Smooth muscle cell (in vitro differentiated cells): ENCODE measurements around the gene TSFM. TPM values are rescaled to one million over a fixed set of nuclear protein-coding genes. Genes with fewer than 3 reads are reported as not detected.

Experiments
- DNase-seq: peaks from one replicate; lab custom pipeline; 2025; ENCODE audit not compliant: unreplicated experiment; lab: John Stamatoyannopoulos, UW
- H2AFZ ChIP-seq: fragments of 200-600 bp; sonication (generic); 2 replicates; pipeline ENCODE4 v1.6.0; 2016; ENCODE audit warnings: antibody characterized with exemption, low read depth, mild to moderate bottlenecking
- H3F3A ChIP-seq: fragments of 200-600 bp; sonication (generic); 2 replicates; pipeline ENCODE4 v1.6.0; 2017; ENCODE audit warnings: antibody characterized with exemption, low read depth
- H3K27ac ChIP-seq: fragments of 200-600 bp; sonication (generic); 2 replicates; pipeline ENCODE4 v1.5.1; 2016; ENCODE audit warnings: low read depth, mild to moderate bottlenecking
- H3K27me3 ChIP-seq: fragments of 200-600 bp; sonication (generic); 2 replicates; pipeline ENCODE4 v1.6.1; 2016; ENCODE audit warnings: low read depth, mild to moderate bottlenecking
- H3K36me3 ChIP-seq: fragments of 200-600 bp; sonication (generic); 2 replicates; pipeline ENCODE4 v1.5.1; 2016; ENCODE audit warnings: low read depth
- H3K4me1 ChIP-seq: fragments of 200-600 bp; sonication (generic); 2 replicates; pipeline ENCODE4 v1.5.1; 2016; ENCODE audit warnings: low read depth
- H3K4me2 ChIP-seq: fragments of 200-600 bp; sonication (generic); 2 replicates; pipeline ENCODE4 v1.6.0; 2016; ENCODE audit warnings: mild to moderate bottlenecking
- H3K4me3 ChIP-seq: fragments of 200-600 bp; sonication (generic); 2 replicates; pipeline ENCODE4 v1.5.1; 2016; ENCODE audit warnings: mild to moderate bottlenecking
- H3K79me2 ChIP-seq: fragments of 200-600 bp; sonication (generic); 2 replicates; pipeline ENCODE4 v1.6.0; 2016; ENCODE audit warnings: low read depth, mild to moderate bottlenecking
- H3K9ac ChIP-seq: fragments of 200-600 bp; sonication (generic); 2 replicates; pipeline ENCODE4 v1.6.0; 2016; ENCODE audit warnings: low read depth
- H3K9me3 ChIP-seq: fragments of 200-600 bp; sonication (generic); replicated peaks from 2 replicates; pipeline ENCODE4 v1.5.1; 2016; ENCODE audit warnings: low read depth
- H4K20me1 ChIP-seq: fragments of 200-600 bp; sonication (generic); 2 replicates; pipeline ENCODE4 v1.6.0; 2016; ENCODE audit warnings: low read depth
- CTCF ChIP-seq: fragments of 200-600 bp; sonication (generic); IDR thresholded peaks from 2 replicates; pipeline ENCODE4 v1.5.1; 2017; ENCODE audit warnings: borderline replicate concordance, mild to moderate bottlenecking, antibody characterized with exemption; ENCODE audit not compliant: insufficient read depth, poor library complexity, severe bottlenecking
- WGBS: methylation state at CpG from one replicate; pipeline ENCODE4 v1.1.7; 2016; ENCODE audit warnings: low lambda C conversion rate; 5-methylcytosine and 5-hydroxymethylcytosine counted together
- polyA plus RNA-seq: library from polyadenylated mRNA; unstranded; fragments of >200 nt; fragmentation: Nextera tagmentation; extraction: Ambion mirVana; gene quantifications from 2 replicates; pipeline ENCODE4 v1.2.1, GENCODE V29; 2016
- total RNA-seq: library from RNA; depleted of rRNA; stranded (reverse); fragments of >200 nt; gene quantifications from 2 replicates; pipeline ENCODE4 v1.2.3, GENCODE V29; 2014

The TSFM gene
- total and polyA plus RNA-seq, 2 experiments from 2014 or later, result 16.8 to 24.0 TPM

GRCh38 chr12:57777911-57778310 is 4.7 kb upstream of the TSFM start:
- WGBS, result 90% methylated on average over 7 of the region's 7 CpGs
- no peak for TF ChIP-seq CTCF

GRCh38 chr12:57779736-57780135 is 2.9 kb upstream of the TSFM start:
- H3K4me2 ChIP-seq, result no peak overlapping the region
- no peak for DNase-seq
- 91% methylated on average over 1 of the region's 1 CpG for WGBS
- H3K4me3 ChIP-seq, result no peak overlapping the region
- H4K20me1 ChIP-seq, result no peaks in the 10 kb centered on the region
- no peaks in the 10 kb centered on the region for H3K9me3 ChIP-seq
- no peak overlapping the region for H2AFZ ChIP-seq
- no peak overlapping the region for H3K9ac ChIP-seq
- no peak overlapping the region for H3K27ac ChIP-seq
- no peaks in the 10 kb centered on the region for H3K27me3 ChIP-seq
- H3F3A ChIP-seq, result no peaks in the 10 kb centered on the region
- TF ChIP-seq CTCF, result no peak
- H3K36me3 ChIP-seq, result no peaks in the 10 kb centered on the region
- H3K4me1 ChIP-seq, result peaks cover 8% of the 10 kb centered on the region
- H3K79me2 ChIP-seq, result peaks cover 19% of the 10 kb centered on the region

More at GRCh38 chr12:57777911-57778310, 4.7 kb upstream of the TSFM start:
- H3K36me3 ChIP-seq, result no peaks in the 10 kb centered on the region
- H3K4me2 ChIP-seq, result no peak overlapping the region
- no peaks in the 10 kb centered on the region for H3K9me3 ChIP-seq
- no peaks in the 10 kb centered on the region for H3F3A ChIP-seq
- H3K27me3 ChIP-seq, result no peaks in the 10 kb centered on the region
- no peak overlapping the region for H3K9ac ChIP-seq
- H3K79me2 ChIP-seq, result peaks cover 2% of the 10 kb centered on the region
- no peak overlapping the region for H2AFZ ChIP-seq
- H3K27ac ChIP-seq, result no peak overlapping the region
- H3K4me3 ChIP-seq, result no peak overlapping the region
- no peaks in the 10 kb centered on the region for H4K20me1 ChIP-seq
- DNase-seq, result no peak
- no peaks in the 10 kb centered on the region for H3K4me1 ChIP-seq

GRCh38 chr12:57780284-57780897 is 2.2 kb upstream of the TSFM start:
- DNase-seq, result no peak
- Histone ChIP-seq H3K4me2 (no peak overlapping the region), H3K9ac (no peak overlapping the region), H2AFZ (no peak overlapping the region), H3K4me3 (no peak overlapping the region), H3K36me3 (no peaks in the 10 kb centered on the region), H4K20me1 (no peaks in the 10 kb centered on the region), H3K79me2 (peaks cover 19% of the 10 kb centered on the region), H3K27me3 (no peaks in the 10 kb centered on the region), H3K4me1 (peaks cover 8% of the 10 kb centered on the region), H3F3A (no peaks in the 10 kb centered on the region), H3K9me3 (no peaks in the 10 kb centered on the region), H3K27ac (no peak overlapping the region)
- 92% methylated on average over 4 of the region's 4 CpGs for WGBS
- TF ChIP-seq CTCF, result no peak

GRCh38 chr12:57781244-57781643 is 1.3 kb upstream of the TSFM start:
- no peak overlapping the region for H3K27ac ChIP-seq
- H3K4me1 ChIP-seq, result peaks cover 8% of the 10 kb centered on the region
- peaks cover 19% of the 10 kb centered on the region for H3K79me2 ChIP-seq
- no peak overlapping the region for H3K4me3 ChIP-seq
- TF ChIP-seq CTCF, result no peak
- H3K9ac ChIP-seq, result no peak overlapping the region
- 96% methylated on average over 3 of the region's 3 CpGs for WGBS
- H3K9me3 ChIP-seq, result no peaks in the 10 kb centered on the region
- no peaks in the 10 kb centered on the region for H3F3A ChIP-seq
- H3K4me2 ChIP-seq, result no peak overlapping the region
- no peak for DNase-seq
- no peaks in the 10 kb centered on the region for H3K27me3 ChIP-seq
- H3K36me3 ChIP-seq, result peaks cover 4% of the 10 kb centered on the region
- H4K20me1 ChIP-seq, result no peaks in the 10 kb centered on the region
- no peak overlapping the region for H2AFZ ChIP-seq
